HL-60 (cell line): ENCODE data around the gene SHISA6.

ENCODE experiments used
- DNase-seq, 2 experiments: peaks; one replicate each; pipeline ENCODE4 v3.0.0-alpha.2; 2010 to 2020; ENCODE audit warnings: low read depth in 1 of 2, low spot score in 1 of 2
- H3K27ac ChIP-seq: fragments of 250-450 bp; sonication (Bioruptor Pico); replicated peaks from 2 replicates; pipeline ENCODE4 v1.5.1; 2020; ENCODE audit warnings: mild to moderate bottlenecking, moderate library complexity
- H3K27me3 ChIP-seq: fragments of 250-450 bp; sonication (Bioruptor Pico); 2 replicates; pipeline ENCODE4 v1.5.1; 2021; ENCODE audit warnings: mild to moderate bottlenecking, moderate library complexity; ENCODE audit not compliant: insufficient read depth, poor library complexity, severe bottlenecking
- H3K4me3 ChIP-seq: replicated peaks from 2 replicates; pipeline ENCODE4 v1.5.1; 2011; ENCODE audit warnings: mild to moderate bottlenecking, control low read depth, low read length; ENCODE audit not compliant: insufficient read depth
- CTCF ChIP-seq: IDR thresholded peaks from one replicate; pipeline ENCODE4 v1.5.1; 2011; ENCODE audit warnings: low read length, control low read depth, inconsistent platforms; ENCODE audit not compliant: insufficient read depth
- GABPA ChIP-seq: IDR thresholded peaks from 2 replicates; pipeline ENCODE4 v1.6.1; 2012; ENCODE audit warnings: low read depth
- POLR2AphosphoS5 ChIP-seq: IDR thresholded peaks from 2 replicates; pipeline ENCODE4 v1.6.1; 2012; ENCODE audit warnings: low read depth
- REST ChIP-seq: IDR thresholded peaks from 2 replicates; pipeline ENCODE4 v1.6.1; 2012; ENCODE audit warnings: low read depth; ENCODE audit not compliant: insufficient replicate concordance
- SPI1 ChIP-seq: IDR thresholded peaks from 2 replicates; pipeline ENCODE4 v1.6.1; 2012; ENCODE audit warnings: low read depth, mild to moderate bottlenecking, borderline replicate concordance

Gene SHISA6

GRCh38 chr17:11296994-11297393 is 56.0 kb downstream of the SHISA6 start:
- TF ChIP-seq SPI1 (no peak), CTCF (no peak), POLR2AphosphoS5 (no peak), GABPA (no peak), REST (no peak)
- no peak for DNase-seq

GRCh38 chr17:11298401-11298800 is 57.4 kb downstream of the SHISA6 start:
- Histone ChIP-seq H3K27me3 (no peaks in the 10 kb centered on the region), H3K4me3 (no peak overlapping the region), H3K27ac (no peak overlapping the region)
- TF ChIP-seq SPI1 (no peak), CTCF (no peak), GABPA (no peak), POLR2AphosphoS5 (no peak), REST (no peak)
- no peak for DNase-seq

More at GRCh38 chr17:11296994-11297393, 56.0 kb downstream of the SHISA6 start:
- Histone ChIP-seq H3K27me3 (no peaks in the 10 kb centered on the region), H3K4me3 (no peak overlapping the region), H3K27ac (no peak overlapping the region)

- DNase-seq, result no peak
- H3K27me3 ChIP-seq, result no peaks in the 10 kb centered on the region
- H3K27ac ChIP-seq, result no peak overlapping the region
- no peak overlapping the region for H3K4me3 ChIP-seq
- TF ChIP-seq SPI1 (no peak), POLR2AphosphoS5 (no peak), REST (no peak), CTCF (no peak), GABPA (no peak)
These were observed 59.2 kb downstream of the SHISA6 start for GRCh38 chr17:11300201-11300600.
